CD4-positive, alpha-beta memory T cell (primary cell): ENCODE results near the gene FAM3C. TPM values are rescaled to one million over a fixed set of nuclear protein-coding genes. Genes with fewer than 3 reads are reported as not detected.

Experiments used
- CTCF ChIA-PET: fragments of 350-600 bp; sonication (Branson Sonifier 250); formaldehyde crosslinking; loops from one replicate; lab custom pipeline; 2021; ENCODE audit warnings: inconsistent platforms; ENCODE audit not compliant: partially characterized antibody; lab: Charles Lee
- POLR2A ChIA-PET: fragments of 350-600 bp; sonication (Branson Sonifier 250); formaldehyde crosslinking; loops from one replicate; lab custom pipeline; 2021; ENCODE audit not compliant: partially characterized antibody; lab: Charles Lee
- DNase-seq, 5 donors: peaks; one replicate each; pipeline versions ENCODE4 v3.0.0 to v3.0.0-alpha.2; 2020 to 2022; ENCODE audit warnings: mixed read lengths in 1 of 5
- H3K27ac ChIP-seq: one replicate; pipeline ENCODE4 v1.7.0; 2013; ENCODE audit warnings: low read depth, low read length
- H3K27me3 ChIP-seq: 2 replicates; pipeline ENCODE4 v1.7.0; 2013; ENCODE audit warnings: mild to moderate bottlenecking, low read length, moderate library complexity; ENCODE audit not compliant: insufficient read depth
- H3K36me3 ChIP-seq: 2 replicates; pipeline ENCODE4 v1.7.0; 2013; ENCODE audit warnings: mild to moderate bottlenecking, low read length, moderate library complexity; ENCODE audit not compliant: insufficient read depth
- H3K4me1 ChIP-seq: 2 replicates; pipeline ENCODE4 v1.7.0; 2013; ENCODE audit warnings: mild to moderate bottlenecking, low read length, moderate library complexity; ENCODE audit not compliant: insufficient read depth
- H3K4me3 ChIP-seq, 2 donors: one replicate each; pipeline ENCODE4 v1.7.0; 2013; ENCODE audit warnings: low read length in 2 of 2, mild to moderate bottlenecking in 1 of 2
- H3K9me3 ChIP-seq, 2 donors: one replicate each; pipeline ENCODE4 v1.7.0; 2013; ENCODE audit warnings: low read length in 2 of 2, control low read depth in 1 of 2; ENCODE audit not compliant: control insufficient read depth in 1 of 2
- H3K27ac Mint-ChIP-seq, 7 donors: one replicate each; pipeline ENCODE4 v1.8.0; 2020 to 2021; ENCODE audit warnings: mixed read lengths in 7 of 7, mild to moderate bottlenecking in 6 of 7, inconsistent platforms in 3 of 7, moderate library complexity in 3 of 7
- H3K27me3 Mint-ChIP-seq, 2 donors: one replicate each; pipeline ENCODE4 v1.8.0; 2020 to 2021; ENCODE audit warnings: mixed read lengths in 2 of 2
- H3K36me3 Mint-ChIP-seq, 2 donors: one replicate each; pipeline ENCODE4 v1.8.0; 2020 to 2021; ENCODE audit warnings: mixed read lengths in 2 of 2, inconsistent platforms in 1 of 2, mild to moderate bottlenecking in 1 of 2
- H3K4me1 Mint-ChIP-seq, 4 donors: one replicate each; pipeline ENCODE4 v1.8.0; 2020 to 2021; ENCODE audit warnings: mixed read lengths in 4 of 4, mild to moderate bottlenecking in 1 of 4
- H3K4me3 Mint-ChIP-seq, 8 donors: one replicate each; pipeline ENCODE4 v1.8.0; 2020 to 2021; ENCODE audit warnings: mixed read lengths in 8 of 8, mild to moderate bottlenecking in 7 of 8, moderate library complexity in 6 of 8, inconsistent platforms in 3 of 8
- H3K9me3 Mint-ChIP-seq, 8 donors: one replicate each; pipeline ENCODE4 v1.8.0; 2020 to 2021; ENCODE audit warnings: mixed read lengths in 8 of 8, mild to moderate bottlenecking in 5 of 8, inconsistent platforms in 3 of 8, moderate library complexity in 1 of 8
- intact Hi-C: fragments of 100-400 bp; cut with micrococcal nuclease; formaldehyde crosslinking; loops from one replicate; pipeline ENCODE4 v1.15.1; 2023
- polyA plus RNA-seq, 2 donors: library from polyadenylated mRNA; unstranded; fragments of 300-500 nt; fragmentation: Illumina TruSeq; gene quantifications; one replicate each; pipeline ENCODE4 v1.2.3, GENCODE V29; 2021
- total RNA-seq, 2 experiments: library from RNA; stranded (reverse); gene quantifications; one replicate each; pipeline ENCODE4 v1.2.3, GENCODE V29; 2021

FAM3C gene
- total and polyA plus RNA-seq, 4 experiments from 2014 or later: 8.8 to 20.9 (median 17.7) TPM

DNA sequence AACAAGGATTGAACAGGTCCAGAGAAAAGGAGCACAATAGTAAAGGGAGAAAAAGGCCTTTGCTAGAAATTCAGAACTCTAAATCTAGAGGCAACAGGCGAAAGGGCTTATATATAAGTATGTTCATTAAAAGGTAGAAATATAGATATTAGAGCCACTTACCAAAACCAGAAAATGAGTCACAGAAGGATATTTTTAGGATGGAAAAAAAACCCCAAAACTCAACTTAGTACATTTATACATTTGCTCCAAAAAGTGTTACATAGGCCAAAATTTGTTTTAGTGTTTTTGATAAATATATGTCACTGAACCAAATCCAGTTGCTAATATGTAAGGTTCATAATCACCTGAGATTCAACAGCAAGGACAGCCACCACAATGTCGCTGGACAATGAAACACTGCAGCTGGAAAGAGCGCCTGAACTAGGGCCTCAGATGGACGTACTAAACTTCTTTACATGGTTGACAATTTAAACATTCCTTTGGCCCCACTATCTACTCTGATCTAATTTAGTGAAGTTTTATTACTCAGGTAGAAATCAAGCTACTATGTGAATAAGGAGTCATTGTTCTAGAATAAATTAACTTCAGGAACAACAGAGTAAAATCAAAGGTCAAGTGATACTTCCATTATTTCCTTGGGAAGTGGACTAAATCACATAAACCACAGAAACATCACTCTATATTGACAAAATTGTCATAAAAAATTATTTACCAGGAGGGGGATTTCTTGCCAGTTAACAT is 10.9 kb downstream of the FAM3C start:
- Mint-ChIP-seq H3K27ac (peak overlapping the region in 2 of 7 donors; percentile 33 to 53), H3K4me1 (peaks cover 45 to 63% (median 60%) of the 10 kb centered on the region in 4 donors), H3K4me3 (no peak overlapping the region), H3K36me3 (peaks cover 6 to 7% of the 10 kb centered on the region in 2 donors), H3K9me3 (no peaks in the 10 kb centered on the region), H3K27me3 (no peaks in the 10 kb centered on the region)
- H3K27me3 ChIP-seq: no peaks in the 10 kb centered on the region
- no peaks in the 10 kb centered on the region for H3K9me3 ChIP-seq
- intact Hi-C loops: no loop called here
- H3K27ac ChIP-seq: no peak overlapping the region
- no peak overlapping the region for H3K4me3 ChIP-seq
- no peaks in the 10 kb centered on the region for H3K36me3 ChIP-seq
- peaks cover 47% of the 10 kb centered on the region for H3K4me1 ChIP-seq
- CTCF ChIA-PET: interaction anchor here (4.8 to 6.8 kb wide), 2 partner anchors 11 to 18 kb away, joined by 23 to 78 read pairs; partner anchors contain the start of gene FAM3C
- DNase-seq: no peak
- POLR2A ChIA-PET: no interaction called here

DNA sequence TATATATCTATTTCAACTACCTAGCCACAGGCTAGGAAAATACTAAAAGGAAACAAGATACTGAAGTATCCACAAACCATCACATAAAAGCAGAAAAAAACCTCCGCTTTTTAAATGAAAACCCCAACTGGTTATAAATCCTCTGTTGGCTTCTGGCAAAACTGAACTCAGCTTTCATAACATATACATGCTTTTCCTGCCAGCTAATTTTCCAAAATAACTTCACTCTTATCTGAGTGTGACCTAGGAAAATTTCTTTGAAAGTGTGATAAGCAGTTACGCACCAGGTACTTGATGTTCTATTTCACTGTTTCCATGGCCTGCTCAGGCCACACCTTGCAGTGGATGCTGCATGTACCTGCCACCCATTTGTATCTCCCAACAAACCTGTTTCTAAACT is 11.8 kb downstream of the FAM3C start:
- peaks cover 38% of the 10 kb centered on the region for H3K4me1 ChIP-seq
- H3K36me3 ChIP-seq: no peaks in the 10 kb centered on the region
- no peak overlapping the region for H3K4me3 ChIP-seq
- H3K27ac ChIP-seq: no peak overlapping the region
- no peak for DNase-seq
- Mint-ChIP-seq H3K4me1 (peaks cover 35 to 54% (median 50%) of the 10 kb centered on the region in 4 donors), H3K9me3 (no peaks in the 10 kb centered on the region), H3K4me3 (peak overlapping the region in 4 of 8 donors; percentile 13 to 56 (median 20)), H3K36me3 (peaks cover 6 to 15% of the 10 kb centered on the region in 2 donors), H3K27ac (peak overlapping the region in 1 of 7 donors; percentile 25), H3K27me3 (no peaks in the 10 kb centered on the region)
- ChIA-PET CTCF (interaction anchor here (0.7 to 6.8 kb wide), 2 partner anchors 12 to 54 kb away, joined by 3 to 78 read pairs; partner anchors contain the start of gene FAM3C), POLR2A (interaction anchor here (1.6 kb wide), 1 partner anchor 147 kb away, joined by 3 read pairs; no protein-coding TSS in a partner anchor)
- H3K27me3 ChIP-seq: no peaks in the 10 kb centered on the region
- H3K9me3 ChIP-seq: no peaks in the 10 kb centered on the region
- intact Hi-C loops: no loop called here

DNA sequence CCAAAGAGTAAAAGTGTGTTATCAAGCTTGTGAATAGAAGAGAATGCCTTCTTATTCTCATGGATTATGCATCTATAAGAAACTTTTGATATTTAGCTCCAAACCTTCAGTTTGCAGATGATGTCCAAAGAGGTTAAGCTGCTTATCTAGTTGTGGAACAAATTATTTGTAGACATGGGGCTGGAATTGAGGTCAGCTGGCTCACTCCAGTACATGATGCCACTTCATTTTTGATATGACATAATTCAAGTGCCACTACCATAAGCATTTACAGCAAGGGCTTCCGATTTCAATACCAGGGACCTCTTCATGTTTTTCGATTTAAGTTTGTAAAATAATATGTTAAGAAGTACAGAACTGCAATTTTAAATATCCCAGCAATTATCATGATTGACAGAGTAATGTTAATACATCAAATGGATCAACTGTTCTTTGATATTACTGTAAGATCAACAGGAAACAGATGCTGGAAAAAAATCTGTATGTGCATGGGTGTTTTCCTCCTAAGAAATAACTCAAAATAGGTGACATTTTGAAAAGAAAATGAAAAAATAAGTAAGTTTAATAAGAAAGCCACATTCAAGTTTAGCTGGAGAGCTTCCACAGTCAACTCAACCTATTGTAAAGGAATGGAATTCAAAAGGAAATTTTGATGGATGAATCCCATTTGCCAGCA is 12.7 kb downstream of the FAM3C start:
- Histone ChIP-seq H3K4me1 (peaks cover 38% of the 10 kb centered on the region), H3K27me3 (no peaks in the 10 kb centered on the region), H3K27ac (no peak overlapping the region), H3K4me3 (no peak overlapping the region), H3K9me3 (no peaks in the 10 kb centered on the region), H3K36me3 (no peaks in the 10 kb centered on the region)
- DNase-seq: no peak
- Mint-ChIP-seq H3K36me3 (peaks cover 6 to 16% of the 10 kb centered on the region in 2 donors), H3K4me1 (peaks cover 29 to 46% (median 44%) of the 10 kb centered on the region in 4 donors), H3K9me3 (no peaks in the 10 kb centered on the region), H3K27me3 (no peaks in the 10 kb centered on the region), H3K4me3 (peak overlapping the region in 2 of 8 donors; percentile 8 to 14), H3K27ac (peak overlapping the region in 2 of 7 donors; percentile 22 to 25)
- ChIA-PET CTCF (interaction anchor here (0.7 to 6.8 kb wide), 4 partner anchors 11 to 55 kb away, joined by 3 to 78 read pairs (median 18); partner anchors contain the start of gene FAM3C), POLR2A (interaction anchor here (1.6 kb wide), 1 partner anchor 148 kb away, joined by 3 read pairs; no protein-coding TSS in a partner anchor)
- intact Hi-C loops: no loop called here

DNA sequence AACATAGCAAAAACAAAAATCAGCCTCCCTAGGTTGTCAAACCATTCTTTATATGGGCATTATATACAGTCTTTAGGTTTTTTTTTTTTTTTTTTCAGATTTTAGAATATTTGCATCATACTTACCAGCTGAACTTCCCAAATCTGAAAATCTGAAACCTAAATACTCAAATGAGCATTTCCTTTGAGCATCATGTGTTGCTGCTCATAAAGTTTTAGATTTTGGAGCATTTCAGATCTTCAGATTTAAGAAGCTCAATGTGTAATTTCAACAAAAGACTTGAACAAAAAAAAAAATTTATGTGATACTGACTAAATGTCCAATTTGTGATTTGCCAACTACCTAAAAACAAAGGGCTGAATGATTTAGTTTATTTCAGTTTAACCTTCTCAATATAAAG is 13.6 kb downstream of the FAM3C start:
- POLR2A ChIA-PET: interaction anchor here (1.6 kb wide), 1 partner anchor 148 kb away, joined by 3 read pairs; no protein-coding TSS in a partner anchor
- no peak overlapping the region for H3K27ac Mint-ChIP-seq
- no peak overlapping the region for H3K4me3 Mint-ChIP-seq
- H3K27me3 Mint-ChIP-seq: no peaks in the 10 kb centered on the region
- intact Hi-C loops: no loop called here
- Histone ChIP-seq H3K9me3 (no peaks in the 10 kb centered on the region), H3K4me1 (peaks cover 35% of the 10 kb centered on the region), H3K27ac (no peak overlapping the region), H3K27me3 (no peaks in the 10 kb centered on the region), H3K4me3 (no peak overlapping the region), H3K36me3 (peaks cover 5% of the 10 kb centered on the region)
- peaks cover 27 to 41% (median 40%) of the 10 kb centered on the region in 4 donors for H3K4me1 Mint-ChIP-seq
- peaks cover 6 to 23% of the 10 kb centered on the region in 2 donors for H3K36me3 Mint-ChIP-seq
- no peaks in the 10 kb centered on the region for H3K9me3 Mint-ChIP-seq
- CTCF ChIA-PET: interaction anchor here (1.4 to 6.8 kb wide), 3 partner anchors 10 to 14 kb away, joined by 6 to 78 read pairs (median 30); partner anchors contain the start of gene FAM3C
- DNase-seq: no peak

DNA sequence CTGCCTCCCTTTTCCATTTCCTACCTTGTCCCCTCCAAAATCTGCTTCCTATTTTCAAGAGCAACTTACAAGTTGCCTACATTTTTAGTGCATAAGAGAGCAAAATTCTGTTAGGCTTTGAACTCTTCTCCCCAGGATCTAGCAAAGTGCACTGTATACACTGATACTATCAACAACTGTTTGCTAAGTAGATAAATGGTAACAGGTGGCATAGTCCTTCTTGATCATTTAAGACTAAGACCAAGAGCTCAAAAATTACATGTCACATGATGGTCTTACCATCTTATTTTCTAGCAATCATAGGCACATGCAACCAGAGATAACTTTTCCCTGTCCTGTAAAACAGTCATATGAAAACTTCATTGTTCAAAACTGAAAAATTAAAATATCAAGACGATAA is 16.2 kb downstream of the FAM3C start:
- ChIA-PET POLR2A (interaction anchor here (1.5 kb wide), 1 partner anchor 15 kb away, joined by 3 read pairs; no protein-coding TSS in a partner anchor), CTCF (interaction anchor here (0.9 to 5.2 kb wide), 4 partner anchors 12 to 94 kb away, joined by 3 to 30 read pairs (median 13); partner anchors contain the start of gene FAM3C)
- Mint-ChIP-seq H3K36me3 (peaks cover 18 to 37% of the 10 kb centered on the region in 2 donors), H3K4me1 (peaks cover 16 to 25% (median 22%) of the 10 kb centered on the region in 4 donors), H3K27ac (peak overlapping the region in 2 of 7 donors; percentile 41 to 65), H3K27me3 (no peaks in the 10 kb centered on the region), H3K4me3 (no peak overlapping the region), H3K9me3 (no peaks in the 10 kb centered on the region)
- peaks cover 5% of the 10 kb centered on the region for H3K36me3 ChIP-seq
- H3K4me1 ChIP-seq: peaks cover 21% of the 10 kb centered on the region
- no peak overlapping the region for H3K4me3 ChIP-seq
- intact Hi-C loops: no loop called here
- no peaks in the 10 kb centered on the region for H3K9me3 ChIP-seq
- no peak for DNase-seq
- H3K27ac ChIP-seq: no peak overlapping the region
- H3K27me3 ChIP-seq: no peaks in the 10 kb centered on the region

DNA sequence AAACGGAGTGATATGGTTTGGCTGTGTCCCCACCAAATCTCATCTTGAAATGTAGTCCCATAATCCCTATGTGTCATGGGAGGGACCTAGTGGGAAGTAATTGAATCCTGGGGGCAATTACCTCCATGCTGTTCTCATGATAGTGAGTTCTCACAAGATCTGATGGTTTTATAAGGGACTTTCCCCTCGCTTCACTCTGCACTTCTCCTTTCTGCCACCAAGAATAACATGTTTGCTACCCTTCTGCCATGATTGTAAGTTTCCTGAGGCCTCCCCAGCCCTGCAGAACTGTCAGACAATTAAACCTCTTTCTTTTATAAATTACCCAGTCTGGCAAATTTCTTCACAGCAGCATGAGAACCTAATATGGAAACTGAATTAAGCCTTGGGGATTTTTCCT is 19.1 kb downstream of the FAM3C start:
- Mint-ChIP-seq H3K36me3 (peaks cover 18 to 41% of the 10 kb centered on the region in 2 donors), H3K4me1 (peaks cover 11 to 17% (median 14%) of the 10 kb centered on the region in 4 donors), H3K9me3 (no peaks in the 10 kb centered on the region), H3K4me3 (no peak overlapping the region), H3K27me3 (no peaks in the 10 kb centered on the region), H3K27ac (peak overlapping the region in 1 of 7 donors; percentile 8)
- H3K4me1 ChIP-seq: peaks cover 13% of the 10 kb centered on the region
- POLR2A ChIA-PET: no interaction called here
- no peaks in the 10 kb centered on the region for H3K27me3 ChIP-seq
- H3K27ac ChIP-seq: no peak overlapping the region
- DNase-seq: no peak
- H3K36me3 ChIP-seq: peaks cover 5% of the 10 kb centered on the region
- CTCF ChIA-PET: interaction anchor here (1.2 kb wide), 1 partner anchor 10 kb away, joined by 3 read pairs; no protein-coding TSS in a partner anchor
- no peak overlapping the region for H3K4me3 ChIP-seq
- intact Hi-C loops: no loop called here
- no peaks in the 10 kb centered on the region for H3K9me3 ChIP-seq
